GM12872 (cell line): ENCODE measurements around the gene NPAT.

Experiments
- TF ChIP-seq, protein P1 (sequence below): IDR thresholded peaks from 3 replicates; pipeline ENCODE4 v1.5.1; 2011; ENCODE audit warnings: low read depth, mild to moderate bottlenecking, low read length, moderate library complexity; ENCODE audit not compliant: insufficient read depth

NPAT gene

DNA sequence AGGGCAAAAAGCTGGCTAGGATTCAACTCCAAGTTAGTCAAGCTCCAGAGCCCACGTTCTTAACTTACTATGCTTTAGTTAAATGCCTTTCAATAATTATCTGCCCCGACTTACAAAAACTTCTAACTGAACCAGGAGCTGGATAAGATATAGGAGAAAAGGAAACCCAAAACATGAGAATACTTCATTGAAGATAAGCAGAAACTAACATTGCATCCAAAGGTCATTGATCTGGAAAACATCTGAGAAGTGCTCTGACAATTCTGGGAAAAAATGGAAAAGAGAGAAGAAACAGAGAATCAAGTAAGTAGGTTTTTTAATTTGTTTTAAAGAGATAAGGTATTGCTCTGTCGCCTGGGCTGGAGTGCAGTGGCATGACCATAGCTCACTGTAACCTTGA is 73.9 kb downstream of the NPAT start:
- TF ChIP-seq, protein P1, sequence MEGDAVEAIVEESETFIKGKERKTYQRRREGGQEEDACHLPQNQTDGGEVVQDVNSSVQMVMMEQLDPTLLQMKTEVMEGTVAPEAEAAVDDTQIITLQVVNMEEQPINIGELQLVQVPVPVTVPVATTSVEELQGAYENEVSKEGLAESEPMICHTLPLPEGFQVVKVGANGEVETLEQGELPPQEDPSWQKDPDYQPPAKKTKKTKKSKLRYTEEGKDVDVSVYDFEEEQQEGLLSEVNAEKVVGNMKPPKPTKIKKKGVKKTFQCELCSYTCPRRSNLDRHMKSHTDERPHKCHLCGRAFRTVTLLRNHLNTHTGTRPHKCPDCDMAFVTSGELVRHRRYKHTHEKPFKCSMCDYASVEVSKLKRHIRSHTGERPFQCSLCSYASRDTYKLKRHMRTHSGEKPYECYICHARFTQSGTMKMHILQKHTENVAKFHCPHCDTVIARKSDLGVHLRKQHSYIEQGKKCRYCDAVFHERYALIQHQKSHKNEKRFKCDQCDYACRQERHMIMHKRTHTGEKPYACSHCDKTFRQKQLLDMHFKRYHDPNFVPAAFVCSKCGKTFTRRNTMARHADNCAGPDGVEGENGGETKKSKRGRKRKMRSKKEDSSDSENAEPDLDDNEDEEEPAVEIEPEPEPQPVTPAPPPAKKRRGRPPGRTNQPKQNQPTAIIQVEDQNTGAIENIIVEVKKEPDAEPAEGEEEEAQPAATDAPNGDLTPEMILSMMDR = no peak

- TF ChIP-seq, protein P1 = no peak
These were observed 75.3 kb downstream of the NPAT start for GRCh38 chr11:108147150-108147549.

DNA sequence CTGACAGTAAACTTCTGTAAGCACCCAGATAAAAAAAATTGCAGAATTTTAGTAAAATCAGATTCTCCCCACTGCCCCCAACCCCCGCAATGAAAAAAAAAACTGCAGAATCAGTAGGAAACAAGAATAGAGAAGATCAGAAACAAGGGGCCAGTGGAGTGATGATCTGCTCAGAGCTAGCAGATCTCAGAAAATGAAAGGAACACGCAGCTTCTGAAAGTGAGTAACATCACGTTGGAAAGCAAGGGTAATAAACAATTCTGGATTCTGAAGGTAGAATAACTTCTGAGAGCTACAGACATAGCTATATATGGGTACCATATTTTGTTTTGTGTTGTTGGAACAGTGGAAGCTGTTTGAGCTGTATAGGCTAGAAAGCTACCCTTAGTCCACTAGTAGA is 77.8 kb downstream of the NPAT start:
- TF ChIP-seq, protein P1 = no peak

GRCh38 chr11:108142304-108142703 is 80.1 kb downstream of the NPAT start:
- TF ChIP-seq, protein P1 = no peak

GRCh38 chr11:108137212-108137611 is 85.2 kb downstream of the NPAT start:
- TF ChIP-seq, protein P1 = no peak

GRCh38 chr11:108135845-108136544 is 86.4 kb downstream of the NPAT start:
- TF ChIP-seq, protein P1 = peak; percentile 49; the same call in 2 of the 3 replicates

GRCh38 chr11:108131993-108132392 is 90.4 kb downstream of the NPAT start:
- TF ChIP-seq, protein P1 = no peak
